VCaP (cell line): ENCODE results near the gene ANTXR1.

ENCODE experiments used
- H3K27ac ChIP-seq: fragments of 450-650 bp; 2 replicates; pipeline ENCODE4 v1.5.1; 2017
- CTCF ChIP-seq: fragments of 450-650 bp; conservative IDR thresholded peaks from 2 replicates; pipeline ENCODE4 v1.5.1; 2017; ENCODE audit warnings: mild to moderate bottlenecking, moderate library complexity

Gene ANTXR1

GRCh38 chr2:69074918-69075317 lies 61.9 kb downstream of the ANTXR1 start:
- TF ChIP-seq CTCF: no peak
- no peak overlapping the region for H3K27ac ChIP-seq

- no peak overlapping the region for H3K27ac ChIP-seq
- TF ChIP-seq CTCF: no peak
Measured at GRCh38 chr2:69075486-69075885, 62.5 kb downstream of the ANTXR1 start.

GRCh38 chr2:69076601-69077000 lies 63.6 kb downstream of the ANTXR1 start:
- no peak overlapping the region for H3K27ac ChIP-seq
- TF ChIP-seq CTCF: no peak

- TF ChIP-seq CTCF: no peak
- H3K27ac ChIP-seq: no peak overlapping the region
Measured at GRCh38 chr2:69077252-69077950, 64.4 kb downstream of the ANTXR1 start.

- no peak for TF ChIP-seq CTCF
- H3K27ac ChIP-seq: no peak overlapping the region
Measured at GRCh38 chr2:69080071-69080470, 67.1 kb downstream of the ANTXR1 start.

GRCh38 chr2:69081001-69081580 lies 68.1 kb downstream of the ANTXR1 start:
- no peak overlapping the region for H3K27ac ChIP-seq
- no peak for TF ChIP-seq CTCF

GRCh38 chr2:69081757-69082156 lies 68.8 kb downstream of the ANTXR1 start:
- TF ChIP-seq CTCF: no peak
- peak overlapping the region; percentile 78 for H3K27ac ChIP-seq
